Nephron (organoid): Measurements from ENCODE around the gene ADARB2.
"Not testable (repeated sequence)": the region's sequence is repeated elsewhere in the genome, so short reads cannot be mapped to it uniquely, and the experiment has no call there.

Source experiments
- H3K27ac Mint-ChIP-seq, 3 experiments: 2 replicates each; pipeline ENCODE4 v1.8.0; 2020; ENCODE audit warnings: mixed read lengths in 3 of 3, mild to moderate bottlenecking in 2 of 3, moderate library complexity in 1 of 3
- H3K27me3 Mint-ChIP-seq: 2 replicates; pipeline ENCODE4 v1.8.0; 2021; ENCODE audit warnings: low read depth, mild to moderate bottlenecking, moderate library complexity, mixed read lengths
- H3K36me3 Mint-ChIP-seq: 2 replicates; pipeline ENCODE4 v1.8.0; 2020; ENCODE audit warnings: low read depth, mixed read lengths
- H3K4me1 Mint-ChIP-seq: 2 replicates; pipeline ENCODE4 v1.8.0; 2020; ENCODE audit warnings: mixed read lengths
- H3K4me3 Mint-ChIP-seq, 3 experiments: 2 replicates each; pipeline ENCODE4 v1.8.0; 2020; ENCODE audit warnings: mild to moderate bottlenecking in 3 of 3, mixed read lengths in 3 of 3, moderate library complexity in 2 of 3
- H3K9me3 Mint-ChIP-seq: 2 replicates; pipeline ENCODE4 v1.8.0; 2020; ENCODE audit warnings: mixed read lengths
- TF ChIP-seq, protein P1 (sequence below), 3 experiments: fragments of 200-600 bp; sonication (generic); IDR thresholded peaks; one replicate each; pipeline ENCODE4 v1.5.0; 2021; ENCODE audit warnings: antibody characterized with exemption in 3 of 3; ENCODE audit not compliant: unreplicated experiment in 3 of 3

The ADARB2 gene

DNA sequence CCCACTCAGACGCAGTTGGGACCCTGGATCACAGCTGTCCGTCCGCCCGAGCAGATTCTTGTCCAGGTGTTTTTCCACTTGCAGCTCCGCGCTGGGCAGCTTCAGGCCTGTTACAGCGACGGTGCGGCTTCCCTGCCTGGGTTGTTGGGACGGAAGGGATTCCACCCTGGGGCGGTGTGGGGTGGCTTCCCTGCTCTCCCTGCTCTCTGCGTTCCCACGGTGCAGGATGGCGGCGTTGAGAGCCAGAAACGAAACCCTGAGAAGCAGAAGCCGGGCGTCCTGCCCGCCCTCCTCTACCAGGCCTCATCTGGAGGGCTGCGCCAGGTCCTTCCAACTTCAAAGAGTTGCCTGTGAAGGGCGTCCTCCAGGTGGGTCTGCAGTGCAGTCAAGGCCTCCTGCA lies 194.4 kb downstream of the ADARB2 start:
- Mint-ChIP-seq H3K27ac (no peak overlapping the region), H3K9me3 (peaks cover 5% of the 10 kb centered on the region), H3K4me1 (no peaks in the 10 kb centered on the region), H3K27me3 (peaks cover 39% of the 10 kb centered on the region), H3K36me3 (no peaks in the 10 kb centered on the region), H3K4me3 (no peak overlapping the region)
- TF ChIP-seq, protein P1, sequence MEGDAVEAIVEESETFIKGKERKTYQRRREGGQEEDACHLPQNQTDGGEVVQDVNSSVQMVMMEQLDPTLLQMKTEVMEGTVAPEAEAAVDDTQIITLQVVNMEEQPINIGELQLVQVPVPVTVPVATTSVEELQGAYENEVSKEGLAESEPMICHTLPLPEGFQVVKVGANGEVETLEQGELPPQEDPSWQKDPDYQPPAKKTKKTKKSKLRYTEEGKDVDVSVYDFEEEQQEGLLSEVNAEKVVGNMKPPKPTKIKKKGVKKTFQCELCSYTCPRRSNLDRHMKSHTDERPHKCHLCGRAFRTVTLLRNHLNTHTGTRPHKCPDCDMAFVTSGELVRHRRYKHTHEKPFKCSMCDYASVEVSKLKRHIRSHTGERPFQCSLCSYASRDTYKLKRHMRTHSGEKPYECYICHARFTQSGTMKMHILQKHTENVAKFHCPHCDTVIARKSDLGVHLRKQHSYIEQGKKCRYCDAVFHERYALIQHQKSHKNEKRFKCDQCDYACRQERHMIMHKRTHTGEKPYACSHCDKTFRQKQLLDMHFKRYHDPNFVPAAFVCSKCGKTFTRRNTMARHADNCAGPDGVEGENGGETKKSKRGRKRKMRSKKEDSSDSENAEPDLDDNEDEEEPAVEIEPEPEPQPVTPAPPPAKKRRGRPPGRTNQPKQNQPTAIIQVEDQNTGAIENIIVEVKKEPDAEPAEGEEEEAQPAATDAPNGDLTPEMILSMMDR (IDR thresholded peaks at IDR 0.05; ENCODE audit: unreplicated experiment in 3 of 3) = no peak

- Mint-ChIP-seq H3K27ac (no peak overlapping the region), H3K36me3 (no peaks in the 10 kb centered on the region), H3K4me1 (peaks cover 2% of the 10 kb centered on the region), H3K9me3 (peaks cover 5% of the 10 kb centered on the region), H3K27me3 (peaks cover 34% of the 10 kb centered on the region), H3K4me3 (no peak overlapping the region)
- TF ChIP-seq, protein P1 (IDR thresholded peaks at IDR 0.05; ENCODE audit: unreplicated experiment in 3 of 3) = no peak
Measured at GRCh38 chr10:1540144-1540543, 197.2 kb downstream of the ADARB2 start.

GRCh38 chr10:1539216-1539615 lies 198.1 kb downstream of the ADARB2 start:
- Mint-ChIP-seq H3K9me3 (peaks cover 5% of the 10 kb centered on the region), H3K36me3 (no peaks in the 10 kb centered on the region), H3K4me3 (no peak overlapping the region), H3K4me1 (peaks cover 4% of the 10 kb centered on the region), H3K27ac (no peak overlapping the region), H3K27me3 (peaks cover 35% of the 10 kb centered on the region)
- TF ChIP-seq, protein P1 (IDR thresholded peaks at IDR 0.05; ENCODE audit: unreplicated experiment in 3 of 3) = no peak

- Mint-ChIP-seq H3K27ac (no peak overlapping the region), H3K27me3 (peaks cover 32% of the 10 kb centered on the region), H3K4me1 (peaks cover 4% of the 10 kb centered on the region), H3K36me3 (no peaks in the 10 kb centered on the region), H3K4me3 (no peak overlapping the region), H3K9me3 (peaks cover 3% of the 10 kb centered on the region)
- TF ChIP-seq, protein P1 (IDR thresholded peaks at IDR 0.05; ENCODE audit: unreplicated experiment in 3 of 3) = no peak
Measured at GRCh38 chr10:1538531-1539061, 198.7 kb downstream of the ADARB2 start.

DNA sequence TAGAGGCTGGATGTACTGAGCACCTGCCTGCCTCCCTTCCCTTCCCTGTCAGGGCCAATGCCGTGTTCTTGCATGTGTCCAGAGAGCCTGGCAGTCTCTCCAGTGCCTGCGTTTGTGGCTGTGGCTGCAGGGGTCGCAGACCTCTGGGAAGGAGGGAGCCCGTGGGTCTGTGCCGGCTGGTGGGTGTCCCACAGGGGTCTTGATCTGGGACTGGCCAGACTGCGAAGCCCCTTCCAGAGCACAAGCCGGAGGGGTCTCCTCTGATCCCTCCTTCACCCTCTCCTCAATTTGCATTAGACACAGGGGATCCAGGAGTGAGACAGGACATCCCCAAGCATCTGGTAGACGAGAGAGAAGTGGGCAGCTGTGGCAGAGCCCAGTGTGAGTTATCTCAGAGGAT lies 199.2 kb downstream of the ADARB2 start:
- Mint-ChIP-seq H3K27me3 (peaks cover 28% of the 10 kb centered on the region), H3K4me1 (peaks cover 4% of the 10 kb centered on the region), H3K9me3 (no peaks in the 10 kb centered on the region), H3K36me3 (no peaks in the 10 kb centered on the region), H3K4me3 (no peak overlapping the region), H3K27ac (no peak overlapping the region)
- TF ChIP-seq, protein P1 (IDR thresholded peaks at IDR 0.05; ENCODE audit: unreplicated experiment in 3 of 3) = no peak

DNA sequence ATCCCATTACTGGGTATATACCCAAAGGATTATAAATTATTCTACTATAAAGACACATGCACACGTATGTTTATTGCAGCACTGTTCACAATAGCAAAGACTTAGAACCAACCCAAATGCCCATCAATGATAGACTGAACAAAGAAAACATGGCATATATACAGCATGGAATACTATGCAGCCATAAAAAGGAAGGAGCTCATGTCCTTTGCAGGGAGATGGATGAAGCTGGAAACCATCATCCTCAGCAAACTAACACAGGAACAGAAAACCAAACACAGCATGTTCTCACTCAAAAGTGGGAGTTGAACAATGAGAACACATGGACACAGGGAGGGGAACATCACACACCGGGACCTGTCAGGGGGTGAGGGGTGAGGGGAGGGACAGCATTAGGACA lies 199.9 kb downstream of the ADARB2 start:
- H3K9me3 Mint-ChIP-seq, H3K4me1 Mint-ChIP-seq, H3K36me3 Mint-ChIP-seq, H3K27ac Mint-ChIP-seq, H3K4me3 Mint-ChIP-seq: not testable (repeated sequence)
- peaks cover 28% of the 10 kb centered on the region for H3K27me3 Mint-ChIP-seq
